ENCODE data around the gene TSEN15.
"Not testable (repeated sequence)": the region's sequence is repeated elsewhere in the genome, so short reads cannot be mapped to it uniquely, and the experiment has no call there.

The TSEN15 gene

GRCh38 chr1:184044603-184045376 is 6.7 kb upstream of the TSEN15 start:
- Histone ChIP-seq H3K36me3 (ENCODE audit: control insufficient read depth in 1 of 2, insufficient read depth in 2 of 2, low read length in 2 of 2) (no peaks in the 10 kb centered on the region), H3K4me3 (ENCODE audit: low read depth in 1 of 2, low read length in 2 of 2) (no peak overlapping the region), H3K4me1 (ENCODE audit: control insufficient read depth in 1 of 2, insufficient read depth in 2 of 2, low read length in 2 of 2) (no peaks in the 10 kb centered on the region), H3K9me3 (ENCODE audit: control insufficient read depth in 1 of 2, low read length in 2 of 2) (no peaks in the 10 kb centered on the region), H3K27ac (ENCODE audit: low read length) (no peak overlapping the region), H3K27me3 (ENCODE audit: low read depth, low read length) (no peaks in the 10 kb centered on the region)

GRCh38 chr1:184047541-184047940 is 4.0 kb upstream of the TSEN15 start:
- not testable (repeated sequence) for H3K9me3 ChIP-seq (ENCODE audit: control insufficient read depth in 1 of 2, low read length in 2 of 2); H3K27me3 ChIP-seq (ENCODE audit: low read depth, low read length); H3K27ac ChIP-seq (ENCODE audit: low read length); H3K36me3 ChIP-seq (ENCODE audit: control insufficient read depth in 1 of 2, insufficient read depth in 2 of 2, low read length in 2 of 2); H3K4me3 ChIP-seq (ENCODE audit: low read depth in 1 of 2, low read length in 2 of 2)
- H3K4me1 ChIP-seq (ENCODE audit: control insufficient read depth in 1 of 2, insufficient read depth in 2 of 2, low read length in 2 of 2), result peaks cover 0 to 11% of the 10 kb centered on the region in 2 donors

DNA sequence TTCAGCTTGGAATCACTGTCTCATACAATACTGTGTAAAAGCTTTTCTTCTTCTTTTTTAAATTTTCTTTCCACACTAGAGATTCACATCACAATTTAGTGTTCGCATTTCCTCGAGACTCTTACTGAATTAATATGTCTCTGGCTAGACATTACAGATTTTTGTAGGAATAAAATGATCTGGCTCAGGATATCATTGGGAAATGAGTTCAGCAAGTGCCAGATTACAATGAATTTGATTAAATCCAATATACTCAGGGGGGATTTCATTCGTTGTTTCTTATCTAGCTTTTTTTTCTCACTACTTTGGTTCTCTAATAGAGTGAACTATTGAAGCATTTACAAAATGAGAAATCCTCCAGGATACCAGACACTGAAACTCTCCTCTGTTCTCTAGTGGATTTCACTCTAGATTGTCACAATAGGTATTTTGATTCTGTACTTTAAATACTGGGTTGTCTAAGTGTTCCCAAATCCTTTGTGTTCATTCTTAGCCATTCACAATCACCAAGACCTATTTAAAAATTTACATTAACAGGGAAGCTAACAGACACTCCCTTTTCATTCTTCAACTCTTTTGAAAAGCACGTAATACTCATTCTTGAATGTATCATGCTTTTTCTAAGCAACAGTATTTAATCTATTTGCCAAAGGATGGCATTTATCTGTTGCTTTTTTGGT is 2.8 kb upstream of the TSEN15 start:
- no peaks in the 10 kb centered on the region for H3K36me3 ChIP-seq (ENCODE audit: control insufficient read depth in 1 of 2, insufficient read depth in 2 of 2, low read length in 2 of 2)
- no peak overlapping the region for H3K27ac ChIP-seq (ENCODE audit: low read length)
- H3K9me3 ChIP-seq (ENCODE audit: control insufficient read depth in 1 of 2, low read length in 2 of 2), result no peaks in the 10 kb centered on the region
- H3K4me1 ChIP-seq (ENCODE audit: control insufficient read depth in 1 of 2, insufficient read depth in 2 of 2, low read length in 2 of 2), result peaks cover 0 to 21% of the 10 kb centered on the region in 2 donors
- H3K27me3 ChIP-seq (ENCODE audit: low read depth, low read length), result no peaks in the 10 kb centered on the region
- H3K4me3 ChIP-seq (ENCODE audit: low read depth in 1 of 2, low read length in 2 of 2), result no peak overlapping the region

- no peaks in the 10 kb centered on the region for H3K27me3 ChIP-seq (ENCODE audit: low read depth, low read length)
- H3K27ac ChIP-seq (ENCODE audit: low read length), result no peak overlapping the region
- no peaks in the 10 kb centered on the region for H3K36me3 ChIP-seq (ENCODE audit: control insufficient read depth in 1 of 2, insufficient read depth in 2 of 2, low read length in 2 of 2)
- no peak overlapping the region for H3K4me3 ChIP-seq (ENCODE audit: low read depth in 1 of 2, low read length in 2 of 2)
- no peaks in the 10 kb centered on the region for H3K9me3 ChIP-seq (ENCODE audit: control insufficient read depth in 1 of 2, low read length in 2 of 2)
- H3K4me1 ChIP-seq (ENCODE audit: control insufficient read depth in 1 of 2, insufficient read depth in 2 of 2, low read length in 2 of 2), result peaks cover 0 to 24% of the 10 kb centered on the region in 2 donors
Measured at GRCh38 chr1:184049291-184049690, 2.2 kb upstream of the TSEN15 start.

GRCh38 chr1:184049836-184050468 is 1.6 kb upstream of the TSEN15 start:
- Histone ChIP-seq H3K4me1 (ENCODE audit: control insufficient read depth in 1 of 2, insufficient read depth in 2 of 2, low read length in 2 of 2) (peaks cover 0 to 24% of the 10 kb centered on the region in 2 donors), H3K27ac (ENCODE audit: low read length) (no peak overlapping the region), H3K9me3 (ENCODE audit: control insufficient read depth in 1 of 2, low read length in 2 of 2) (no peaks in the 10 kb centered on the region), H3K27me3 (ENCODE audit: low read depth, low read length) (no peaks in the 10 kb centered on the region), H3K4me3 (ENCODE audit: low read depth in 1 of 2, low read length in 2 of 2) (no peak overlapping the region), H3K36me3 (ENCODE audit: control insufficient read depth in 1 of 2, insufficient read depth in 2 of 2, low read length in 2 of 2) (peaks cover under 1 to 5% of the 10 kb centered on the region in 2 donors)

DNA sequence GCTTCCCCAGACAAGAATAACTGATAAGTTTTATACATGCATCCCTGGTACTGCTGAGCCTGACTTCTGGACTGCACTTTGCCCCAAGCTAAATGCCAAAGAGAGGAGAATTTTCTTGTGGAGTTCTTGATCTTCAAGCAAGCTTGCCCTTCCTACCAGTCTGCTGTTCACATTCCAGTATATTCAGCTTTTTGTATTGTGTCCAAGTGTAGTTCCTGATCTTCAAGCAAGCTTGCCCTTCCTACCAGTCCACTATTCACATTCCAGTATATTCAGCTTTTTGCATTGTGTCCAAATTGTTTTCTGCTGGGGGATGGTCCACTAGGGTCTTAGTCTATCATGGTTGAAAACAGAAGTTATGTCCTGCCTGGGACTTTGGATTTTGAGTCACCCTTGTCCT is 894 bp upstream of the TSEN15 start:
- Histone ChIP-seq H3K27me3 (ENCODE audit: low read depth, low read length) (no peaks in the 10 kb centered on the region), H3K4me1 (ENCODE audit: control insufficient read depth in 1 of 2, insufficient read depth in 2 of 2, low read length in 2 of 2) (peaks cover 0 to 24% of the 10 kb centered on the region in 2 donors), H3K36me3 (ENCODE audit: control insufficient read depth in 1 of 2, insufficient read depth in 2 of 2, low read length in 2 of 2) (peaks cover 5 to 10% of the 10 kb centered on the region in 2 donors), H3K9me3 (ENCODE audit: control insufficient read depth in 1 of 2, low read length in 2 of 2) (no peaks in the 10 kb centered on the region), H3K27ac (ENCODE audit: low read length) (peak overlapping the region; percentile 94), H3K4me3 (ENCODE audit: low read depth in 1 of 2, low read length in 2 of 2) (peak overlapping the region; percentile 97 to 99)

GRCh38 chr1:184051138-184051484 is 419 bp upstream of the TSEN15 start:
- Histone ChIP-seq H3K9me3 (ENCODE audit: control insufficient read depth in 1 of 2, low read length in 2 of 2) (no peaks in the 10 kb centered on the region), H3K27me3 (ENCODE audit: low read depth, low read length) (no peaks in the 10 kb centered on the region), H3K27ac (ENCODE audit: low read length) (peak overlapping the region; percentile 94), H3K4me1 (ENCODE audit: control insufficient read depth in 1 of 2, insufficient read depth in 2 of 2, low read length in 2 of 2) (peaks cover 0 to 24% of the 10 kb centered on the region in 2 donors), H3K36me3 (ENCODE audit: control insufficient read depth in 1 of 2, insufficient read depth in 2 of 2, low read length in 2 of 2) (peaks cover 5 to 10% of the 10 kb centered on the region in 2 donors), H3K4me3 (ENCODE audit: low read depth in 1 of 2, low read length in 2 of 2) (peak overlapping the region; percentile 97 to 99)

GRCh38 chr1:184052194-184052559 is 647 bp downstream of the TSEN15 start:
- H3K36me3 ChIP-seq (ENCODE audit: control insufficient read depth in 1 of 2, insufficient read depth in 2 of 2, low read length in 2 of 2), result peaks cover 5 to 10% of the 10 kb centered on the region in 2 donors
- H3K27ac ChIP-seq (ENCODE audit: low read length), result peak overlapping the region; percentile 81
- peaks cover 0 to 31% of the 10 kb centered on the region in 2 donors for H3K4me1 ChIP-seq (ENCODE audit: control insufficient read depth in 1 of 2, insufficient read depth in 2 of 2, low read length in 2 of 2)
- H3K4me3 ChIP-seq (ENCODE audit: low read depth in 1 of 2, low read length in 2 of 2), result peak overlapping the region; percentile 97 to 99
- H3K9me3 ChIP-seq (ENCODE audit: control insufficient read depth in 1 of 2, low read length in 2 of 2), result no peaks in the 10 kb centered on the region
- no peaks in the 10 kb centered on the region for H3K27me3 ChIP-seq (ENCODE audit: low read depth, low read length)

DNA sequence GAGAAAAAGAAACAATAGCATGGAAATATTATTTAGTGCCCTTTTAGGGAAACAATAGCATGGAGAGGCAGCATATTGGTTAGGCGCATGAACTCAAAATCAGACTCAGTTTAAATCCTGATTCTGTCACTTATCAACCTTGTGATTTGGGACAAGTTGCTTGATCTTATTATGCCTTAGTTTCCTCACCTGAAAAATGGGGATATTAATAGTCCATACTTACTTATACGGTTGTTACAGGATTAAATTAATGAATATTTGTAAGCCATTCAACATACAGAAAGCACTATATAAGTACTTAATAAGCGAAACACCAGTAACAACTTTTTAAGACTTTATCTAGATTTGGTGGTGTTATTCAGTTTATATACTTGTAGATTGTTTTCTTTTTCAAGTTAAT is 1.2 kb downstream of the TSEN15 start:
- Histone ChIP-seq H3K27me3 (ENCODE audit: low read depth, low read length) (no peaks in the 10 kb centered on the region), H3K9me3 (ENCODE audit: control insufficient read depth in 1 of 2, low read length in 2 of 2) (no peaks in the 10 kb centered on the region), H3K36me3 (ENCODE audit: control insufficient read depth in 1 of 2, insufficient read depth in 2 of 2, low read length in 2 of 2) (peaks cover 5 to 10% of the 10 kb centered on the region in 2 donors), H3K4me3 (ENCODE audit: low read depth in 1 of 2, low read length in 2 of 2) (peak overlapping the region; percentile 97 to 99), H3K27ac (ENCODE audit: low read length) (no peak overlapping the region), H3K4me1 (ENCODE audit: control insufficient read depth in 1 of 2, insufficient read depth in 2 of 2, low read length in 2 of 2) (peaks cover 0 to 32% of the 10 kb centered on the region in 2 donors)

DNA sequence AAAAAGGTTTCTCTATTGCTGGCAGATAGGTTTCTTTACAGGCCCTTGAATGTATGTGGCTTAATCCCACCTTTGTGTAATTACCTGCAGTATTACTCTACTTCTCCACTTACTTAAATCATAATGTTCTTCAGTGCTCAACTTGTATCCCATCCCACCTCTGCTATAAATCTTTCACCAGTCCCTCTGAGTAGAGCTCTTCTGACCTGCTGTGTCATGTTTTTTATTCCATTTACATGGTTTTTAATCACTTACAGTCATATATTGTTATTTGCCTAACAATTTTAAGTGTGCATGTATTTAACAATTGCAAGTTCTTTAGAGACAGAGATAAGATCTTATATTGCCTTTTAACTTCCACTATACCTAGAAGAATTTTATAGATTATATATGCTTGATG is 2.4 kb downstream of the TSEN15 start:
- Histone ChIP-seq H3K4me3 (ENCODE audit: low read depth in 1 of 2, low read length in 2 of 2) (no peak overlapping the region), H3K9me3 (ENCODE audit: control insufficient read depth in 1 of 2, low read length in 2 of 2) (no peaks in the 10 kb centered on the region), H3K27ac (ENCODE audit: low read length) (no peak overlapping the region), H3K27me3 (ENCODE audit: low read depth, low read length) (no peaks in the 10 kb centered on the region), H3K36me3 (ENCODE audit: control insufficient read depth in 1 of 2, insufficient read depth in 2 of 2, low read length in 2 of 2) (peaks cover 5 to 10% of the 10 kb centered on the region in 2 donors), H3K4me1 (ENCODE audit: control insufficient read depth in 1 of 2, insufficient read depth in 2 of 2, low read length in 2 of 2) (peaks cover 0 to 32% of the 10 kb centered on the region in 2 donors)

DNA sequence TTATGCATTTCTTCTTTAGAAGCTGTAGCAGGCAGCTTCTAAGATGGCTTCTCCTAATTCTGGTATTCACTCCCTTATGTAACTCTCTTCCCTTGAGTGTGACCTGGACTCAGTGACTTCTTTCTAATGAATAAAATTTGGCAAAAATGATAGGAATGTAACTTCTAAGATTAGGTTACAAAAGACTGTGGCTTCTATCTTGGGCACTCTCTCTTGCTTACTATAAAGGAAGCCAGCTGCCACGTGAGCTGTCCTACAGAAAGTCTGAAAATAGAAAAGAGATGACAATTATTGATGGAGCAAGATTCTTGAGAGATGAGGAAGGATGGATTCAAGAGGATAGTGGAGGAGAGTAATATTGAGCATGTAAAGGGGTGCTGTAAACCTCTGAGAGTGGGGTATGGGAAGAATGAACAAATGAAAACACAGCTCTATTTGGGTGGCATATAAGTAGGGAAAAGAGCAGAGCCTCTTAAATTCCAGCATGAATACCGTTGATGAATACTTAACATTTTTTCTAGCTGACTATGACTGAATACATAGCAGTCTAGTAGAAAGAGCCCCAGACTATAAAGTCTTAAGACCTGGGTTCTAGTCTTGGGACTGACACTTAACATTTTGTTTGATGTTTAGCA is 5.5 kb downstream of the TSEN15 start:
- H3K9me3 ChIP-seq (ENCODE audit: control insufficient read depth in 1 of 2, low read length in 2 of 2), result no peaks in the 10 kb centered on the region
- peaks cover 0 to 36% of the 10 kb centered on the region in 2 donors for H3K4me1 ChIP-seq (ENCODE audit: control insufficient read depth in 1 of 2, insufficient read depth in 2 of 2, low read length in 2 of 2)
- H3K4me3 ChIP-seq (ENCODE audit: low read depth in 1 of 2, low read length in 2 of 2), result no peak overlapping the region
- peaks cover 9 to 14% of the 10 kb centered on the region in 2 donors for H3K36me3 ChIP-seq (ENCODE audit: control insufficient read depth in 1 of 2, insufficient read depth in 2 of 2, low read length in 2 of 2)
- H3K27me3 ChIP-seq (ENCODE audit: low read depth, low read length), result no peaks in the 10 kb centered on the region
- H3K27ac ChIP-seq (ENCODE audit: low read length), result peak overlapping the region; percentile 53
